Right renal pelvis (tissue), 4 donors: ENCODE measurements around the gene CAPN7. TPM values are rescaled to one million over a fixed set of nuclear protein-coding genes. Genes with fewer than 3 reads are reported as not detected.
A peak's percentile ranks its signal among the peaks of the same experiment; 100 is the strongest.

ENCODE experiments used
- DNase-seq, 4 donors: peaks; one replicate each; pipeline ENCODE4 v3.0.0-alpha.2; 2013; ENCODE audit warnings: low read depth in 4 of 4, low spot score in 3 of 4, missing footprints in 1 of 4
- polyA plus RNA-seq, 4 donors: library from polyadenylated mRNA; unstranded; fragments of 120-200 nt; gene quantifications; one replicate each; pipeline ENCODE4 v1.2.1, GENCODE V29; 2013; ENCODE audit not compliant: insufficient read length in 4 of 4

Gene CAPN7
- polyA plus RNA-seq, 4 donors: 42.1 to 54.8 (median 52.4) TPM

DNA sequence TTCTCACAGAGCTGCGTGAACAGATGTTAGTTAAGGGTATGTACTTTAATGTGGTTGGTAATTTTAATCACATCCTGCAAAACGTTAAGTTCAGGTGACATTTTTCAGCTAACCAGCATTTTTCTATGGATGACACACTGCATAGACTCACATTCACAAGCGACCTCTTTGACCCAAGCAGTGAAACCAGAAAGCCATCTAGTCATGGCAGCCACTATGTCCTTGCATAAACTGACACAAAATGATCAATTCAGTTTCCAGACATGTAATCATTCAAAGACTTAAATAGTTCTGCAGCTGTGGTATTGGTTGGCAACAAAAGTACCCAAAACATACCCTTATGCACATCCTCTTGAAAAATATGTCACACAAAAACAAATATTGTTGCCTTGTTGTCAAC lies 7.4 kb upstream of the CAPN7 start:
- DNase-seq: no peak

DNA sequence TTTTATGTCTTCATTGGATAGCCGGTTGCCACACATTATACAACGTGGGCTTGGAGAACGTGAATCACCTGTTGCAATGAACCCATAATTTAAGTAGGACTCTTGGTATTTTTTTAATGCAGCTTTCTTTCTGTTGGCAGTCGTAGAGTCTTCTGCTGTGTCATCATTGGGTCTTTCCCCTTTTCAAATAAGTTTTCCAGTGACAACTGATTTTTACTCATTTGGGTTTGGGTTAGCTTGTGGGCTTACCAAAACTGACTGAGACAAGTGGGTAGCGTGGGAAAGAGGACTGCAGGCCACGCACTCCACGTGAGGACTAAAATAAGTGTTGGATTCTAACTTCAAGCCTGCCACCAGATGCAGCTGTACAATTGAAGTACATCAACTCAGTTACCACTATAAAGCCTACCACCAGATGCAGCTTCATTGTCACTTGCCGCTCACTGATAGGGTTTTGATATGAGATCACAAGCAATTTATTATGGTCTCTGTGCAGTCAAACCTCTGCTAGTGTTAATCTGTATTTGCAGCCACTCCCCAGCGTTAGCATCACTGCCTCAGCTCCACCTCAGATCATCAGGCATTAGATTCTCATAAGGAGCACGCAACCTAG lies 6.4 kb upstream of the CAPN7 start:
- DNase-seq: no peak

DNA sequence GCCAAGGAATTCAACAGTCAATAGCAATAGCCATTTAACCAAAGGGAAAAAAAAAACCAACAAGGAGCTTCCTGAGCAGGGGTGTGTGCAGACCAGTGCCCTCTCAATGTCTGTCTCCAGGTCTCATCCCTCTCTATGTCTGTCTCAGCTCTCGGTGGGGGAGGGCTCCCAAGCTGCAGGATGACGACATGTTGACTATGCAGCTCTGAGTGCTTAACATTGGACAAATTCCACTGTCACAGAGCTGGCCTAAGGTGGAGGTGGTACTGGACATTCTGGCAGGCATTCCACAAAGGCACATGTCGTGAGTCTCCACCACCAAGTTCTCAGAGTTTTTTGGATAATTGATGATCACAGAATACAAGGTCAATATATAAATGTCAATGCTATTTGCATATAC lies 2.0 kb upstream of the CAPN7 start:
- no peak for DNase-seq

DNA sequence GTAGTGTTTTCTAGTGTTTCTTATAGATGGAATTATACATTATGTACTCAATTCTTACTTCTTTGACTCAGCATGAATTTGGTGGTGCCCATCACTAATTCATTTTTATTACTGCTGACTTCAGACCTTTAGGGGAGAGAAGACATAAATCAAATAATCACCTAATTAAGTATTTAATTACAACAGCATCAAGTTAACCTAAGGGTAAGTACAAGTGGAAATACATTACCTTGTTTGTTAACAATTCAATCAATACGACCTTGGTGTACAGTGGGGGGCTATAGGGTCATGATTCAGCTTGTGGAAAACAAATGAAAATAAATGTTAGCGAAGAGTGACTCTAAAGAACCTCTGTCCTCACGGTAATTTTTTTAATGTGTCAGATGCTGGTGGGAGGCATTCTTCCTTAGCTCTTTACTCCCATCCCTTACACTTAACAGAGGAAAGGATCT lies 538 bp upstream of the CAPN7 start:
- no peak for DNase-seq

DNA sequence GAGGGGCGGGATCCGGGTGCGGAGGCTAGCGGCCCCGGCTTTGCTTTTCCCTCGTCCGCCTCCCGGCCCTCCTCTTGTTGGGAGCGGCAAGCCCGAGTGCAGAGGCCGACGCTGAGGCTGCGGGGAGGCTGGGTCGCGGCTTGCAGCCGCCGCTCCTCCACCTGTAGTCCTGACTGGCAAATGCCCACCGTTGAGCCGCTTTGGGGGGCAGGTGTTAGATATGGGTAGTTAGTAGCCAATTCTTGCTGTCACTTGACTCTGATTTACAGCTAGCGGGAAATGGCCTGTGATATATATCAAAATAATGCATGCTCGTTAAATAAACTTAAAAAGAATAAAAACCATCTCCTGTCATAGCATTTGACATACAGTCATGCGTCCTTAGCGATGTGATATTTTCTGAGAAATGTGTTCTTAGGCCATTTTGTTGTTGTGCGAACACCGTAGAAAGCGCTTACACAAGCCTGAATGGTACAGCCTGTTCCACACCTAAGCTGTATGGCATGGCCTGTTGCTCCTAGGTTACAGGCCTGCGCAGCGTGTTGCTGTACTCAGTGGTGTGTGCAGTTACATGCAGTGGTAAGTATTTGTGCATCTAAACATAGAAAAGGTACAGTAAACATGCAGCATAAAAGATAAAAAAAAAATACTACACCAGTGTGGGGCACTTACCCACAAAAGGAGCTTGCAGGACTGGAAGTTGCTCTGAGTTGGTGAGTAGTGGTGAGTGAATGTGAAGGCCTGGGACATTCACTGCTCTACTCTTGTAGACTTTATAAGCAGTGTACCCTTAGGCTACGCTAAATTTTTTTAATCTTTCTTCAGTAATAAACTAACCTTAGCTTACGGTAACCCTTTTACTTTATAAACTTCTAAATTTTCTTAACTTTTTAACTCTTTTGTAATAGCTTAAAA lies 873 bp downstream of the CAPN7 start:
- peak in 2 of 4 donors; percentile 15 to 29 for DNase-seq

DNA sequence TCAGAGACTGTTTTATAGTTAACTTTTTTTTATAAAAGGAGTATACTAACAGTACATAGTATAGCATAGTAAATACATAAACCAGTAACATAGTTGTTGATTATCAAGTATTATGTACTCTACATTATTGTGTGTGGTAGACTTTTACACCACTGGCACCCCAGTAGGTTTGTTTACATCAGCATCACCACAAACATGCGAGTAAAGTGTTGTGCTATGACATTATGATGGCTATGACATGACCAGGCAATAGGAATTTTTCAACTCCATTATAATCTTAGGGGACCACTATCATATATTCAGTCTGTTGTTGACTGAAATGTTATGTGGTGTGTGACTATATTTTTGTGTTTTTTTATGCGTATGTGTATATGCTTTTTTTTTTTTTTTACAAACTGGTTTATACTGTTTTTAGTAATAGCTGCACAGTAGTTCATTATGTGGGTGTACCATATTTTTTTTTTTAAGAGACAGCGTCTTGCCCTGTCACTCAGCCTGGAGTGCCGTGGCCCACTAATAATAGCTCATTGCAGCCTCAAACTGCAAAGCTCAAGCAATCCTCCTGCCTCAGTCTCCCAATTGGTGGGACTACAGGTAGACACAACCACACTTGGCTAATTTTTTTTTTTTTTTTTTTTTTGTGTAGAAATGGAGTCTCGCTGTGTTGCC lies 1.9 kb downstream of the CAPN7 start:
- no peak for DNase-seq

DNA sequence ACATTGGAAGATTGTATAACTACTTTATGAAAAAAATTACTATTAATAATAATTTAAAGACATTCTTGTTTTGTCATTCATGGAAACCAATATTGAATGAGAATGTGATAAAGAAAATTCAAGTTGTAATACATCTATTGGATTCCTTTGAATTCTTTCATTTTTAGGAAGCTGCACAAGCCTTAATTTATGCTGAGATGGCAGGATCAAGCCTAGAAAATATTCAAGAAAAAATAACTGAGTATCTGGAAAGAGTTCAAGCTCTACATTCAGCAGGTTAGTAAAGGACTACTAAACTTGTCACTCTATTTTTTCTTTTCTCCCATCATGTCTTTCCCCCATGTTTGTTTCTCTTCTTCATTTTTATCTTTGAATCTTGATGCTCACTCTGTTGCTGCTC lies 5.9 kb downstream of the CAPN7 start:
- DNase-seq: no peak

DNA sequence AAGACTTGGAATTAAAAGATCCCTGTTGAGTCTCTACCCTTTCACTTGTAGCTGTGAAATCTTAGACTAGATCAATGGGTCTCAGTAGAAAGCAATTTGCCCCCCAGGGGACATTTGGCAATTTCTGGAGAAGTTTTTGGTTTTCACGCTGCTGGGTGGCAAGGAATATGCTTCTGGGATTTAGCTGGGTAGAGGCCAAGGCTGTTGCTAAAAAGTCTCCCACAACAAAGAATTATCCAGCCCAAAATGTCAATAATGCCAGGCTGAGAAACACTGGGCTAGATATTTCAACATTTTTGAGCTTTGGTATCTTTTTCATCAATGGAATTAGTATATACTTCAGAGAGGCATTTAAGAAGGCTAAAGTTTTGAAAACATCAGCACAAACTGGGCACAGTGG lies 8.7 kb downstream of the CAPN7 start:
- DNase-seq: no peak

DNA sequence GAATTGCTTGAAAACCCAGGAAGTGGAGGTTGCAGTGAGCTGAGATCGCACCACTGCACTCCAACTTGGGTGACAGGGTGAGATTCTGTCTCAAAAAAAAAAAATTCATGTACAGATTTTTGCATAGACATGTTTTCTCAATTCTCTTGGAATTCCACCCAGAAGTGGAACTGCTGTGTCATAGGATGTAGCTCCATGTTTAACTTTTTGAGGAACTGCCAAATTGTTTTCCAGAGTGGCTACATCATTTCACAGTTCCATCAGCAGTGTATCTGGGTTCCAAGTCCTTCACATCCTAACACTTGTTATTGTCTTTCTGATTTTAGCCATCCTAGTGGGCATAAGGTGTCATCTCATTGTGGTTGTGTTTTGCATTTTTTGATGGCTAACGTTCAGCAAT lies 9.9 kb downstream of the CAPN7 start:
- no peak for DNase-seq

DNA sequence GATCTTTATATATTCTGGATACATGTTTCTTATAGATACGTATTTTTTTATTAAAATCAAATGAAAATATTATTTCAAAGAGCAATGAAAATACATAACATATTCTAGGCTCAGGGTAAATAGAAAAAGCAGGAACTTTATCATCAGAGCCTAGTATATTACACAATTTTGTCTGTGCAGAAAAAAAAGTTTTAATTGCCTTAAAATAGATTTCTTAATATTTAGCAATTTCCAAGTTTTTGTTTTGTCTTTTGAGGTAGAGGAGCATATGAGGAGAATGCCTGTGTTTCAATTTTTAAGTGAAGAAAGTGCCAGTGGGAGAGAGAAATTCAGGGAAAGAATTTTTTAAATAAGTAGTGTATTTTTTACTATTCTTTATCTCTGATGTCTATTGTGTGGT lies 10.5 kb downstream of the CAPN7 start:
- no peak for DNase-seq

DNA sequence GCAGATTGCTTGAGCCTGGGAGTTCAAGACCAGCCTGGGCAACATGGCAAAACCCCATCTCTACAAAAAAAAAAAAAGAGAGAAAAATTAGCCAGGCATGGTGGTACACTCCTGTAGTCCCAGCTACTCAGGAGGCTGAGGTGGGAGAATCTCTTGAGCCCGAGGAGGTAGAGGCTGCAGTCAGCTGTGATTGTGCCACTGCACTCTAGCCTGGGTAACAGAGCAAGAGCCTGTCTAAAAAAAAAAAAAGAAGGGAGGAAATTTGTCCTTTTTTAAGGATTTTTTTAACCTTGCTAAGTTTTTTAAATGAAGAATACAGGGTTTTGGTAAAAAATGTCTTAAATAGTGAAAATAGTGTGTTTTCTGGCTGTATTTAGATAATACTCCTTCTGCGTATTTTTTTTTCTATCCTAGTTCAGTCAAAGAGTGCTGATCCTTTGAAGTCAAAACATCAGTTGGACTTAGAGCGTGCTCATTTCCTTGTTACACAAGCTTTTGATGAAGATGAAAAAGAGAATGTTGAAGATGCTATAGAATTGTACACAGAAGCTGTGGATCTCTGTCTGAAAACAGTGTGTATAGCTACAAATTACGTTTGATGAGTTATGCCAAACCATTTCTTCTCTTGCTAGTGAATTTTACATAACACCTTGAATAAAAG lies 11.1 kb downstream of the CAPN7 start:
- DNase-seq: no peak

DNA sequence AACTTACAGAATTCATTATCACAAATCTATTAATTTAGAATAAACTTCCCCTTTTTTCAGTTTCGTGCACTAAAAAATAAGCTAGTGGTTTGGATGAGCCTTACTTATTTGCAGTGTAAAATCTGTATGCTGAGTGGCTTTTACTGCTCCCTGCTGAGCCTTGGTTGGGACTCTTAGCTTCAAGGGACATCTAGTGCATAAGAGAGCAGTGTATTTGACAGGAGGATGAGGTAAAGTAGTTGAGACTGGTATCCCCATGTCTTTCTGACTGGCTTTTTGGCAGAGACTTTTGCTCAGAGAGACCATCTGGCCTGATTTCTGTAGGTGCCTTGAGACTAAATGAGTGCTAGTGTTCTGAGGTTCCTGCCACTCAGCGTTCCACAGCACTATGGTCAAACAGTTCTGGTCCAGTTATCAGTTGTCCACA lies 11.8 kb downstream of the CAPN7 start:
- no peak for DNase-seq

DNA sequence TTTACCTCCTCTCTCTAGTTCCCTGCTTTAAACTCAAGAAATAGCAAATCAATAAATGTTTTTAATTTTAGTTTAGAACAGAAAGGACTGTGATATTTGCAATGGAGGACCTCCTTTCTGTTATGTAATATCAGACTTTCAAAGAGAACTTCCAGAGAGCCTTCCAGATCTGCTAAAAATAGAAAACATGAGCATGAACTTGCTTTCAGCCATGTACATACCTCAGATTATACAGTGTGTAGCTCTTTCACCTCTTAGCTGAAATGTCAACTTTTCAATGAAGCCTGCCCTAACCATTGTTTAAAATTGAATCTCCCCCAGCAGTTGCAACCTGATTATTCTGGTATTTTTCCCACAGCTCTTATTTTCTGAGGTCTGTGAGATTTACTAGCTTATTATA lies 12.6 kb downstream of the CAPN7 start:
- DNase-seq: no peak

DNA sequence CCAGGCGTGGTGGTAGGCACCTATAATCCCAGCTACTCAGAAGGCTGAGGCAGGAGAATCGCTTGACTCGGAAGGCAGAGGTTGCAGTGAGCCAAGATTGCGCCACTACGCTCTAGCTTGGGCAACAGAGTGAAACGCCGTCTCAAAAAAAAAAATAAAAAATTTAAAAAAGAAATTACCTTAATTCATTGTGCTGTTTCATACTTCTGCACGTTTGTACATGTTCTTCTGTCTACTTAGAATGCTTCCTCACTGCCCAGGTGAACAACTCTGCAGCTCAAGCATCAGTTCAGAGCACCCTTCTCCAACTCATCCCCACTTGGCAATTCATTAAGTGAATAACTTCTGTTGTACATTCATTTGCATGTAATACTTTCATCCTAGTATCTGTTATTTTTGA lies 14.0 kb downstream of the CAPN7 start:
- DNase-seq: no peak

DNA sequence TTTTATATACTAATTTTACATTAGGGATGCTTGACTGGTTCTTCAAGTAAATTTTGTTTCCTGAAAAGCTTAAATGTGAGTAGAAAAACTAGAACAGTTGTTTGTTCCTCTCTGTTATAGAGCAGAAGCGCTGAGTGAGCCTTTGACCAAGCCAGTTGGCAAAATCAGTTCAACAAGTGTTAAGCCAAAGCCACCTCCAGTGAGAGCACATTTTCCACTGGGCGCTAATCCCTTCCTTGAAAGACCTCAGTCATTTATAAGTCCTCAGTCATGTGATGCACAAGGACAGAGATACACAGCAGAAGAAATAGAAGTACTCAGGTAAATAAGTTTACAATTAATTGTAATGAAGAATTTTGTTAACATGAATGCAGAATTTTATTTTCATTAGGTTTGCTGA lies 14.6 kb downstream of the CAPN7 start:
- no peak for DNase-seq

DNA sequence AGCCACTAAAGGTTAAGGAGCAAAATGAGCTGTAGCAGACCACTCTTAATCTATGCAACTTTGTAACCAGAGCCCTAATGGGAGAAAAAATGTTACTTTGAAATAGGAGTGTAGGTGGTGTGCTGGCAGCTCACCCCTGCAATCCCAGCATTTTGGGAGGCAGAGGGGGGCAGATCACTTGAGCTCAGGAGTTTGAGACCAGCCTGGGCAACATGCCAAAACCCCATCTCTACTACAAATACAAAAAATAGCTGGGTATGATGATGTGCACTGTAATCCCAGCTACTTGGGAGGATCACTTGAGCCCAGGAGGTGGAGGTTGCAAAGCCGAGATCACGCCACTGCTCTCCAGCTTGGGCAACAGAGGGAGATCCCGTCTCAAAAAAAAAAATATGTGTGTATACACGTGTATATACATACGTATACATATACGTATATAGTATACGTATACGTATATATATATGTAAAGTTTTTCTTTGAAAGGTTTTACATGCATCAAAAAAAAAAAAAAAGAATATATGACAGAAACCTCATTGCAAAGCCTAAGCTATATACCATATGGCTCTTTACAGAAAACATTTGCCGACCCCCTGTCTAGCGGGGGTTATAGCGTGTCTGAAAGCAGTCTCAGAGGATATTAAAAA lies 15.7 kb downstream of the CAPN7 start:
- DNase-seq: no peak

DNA sequence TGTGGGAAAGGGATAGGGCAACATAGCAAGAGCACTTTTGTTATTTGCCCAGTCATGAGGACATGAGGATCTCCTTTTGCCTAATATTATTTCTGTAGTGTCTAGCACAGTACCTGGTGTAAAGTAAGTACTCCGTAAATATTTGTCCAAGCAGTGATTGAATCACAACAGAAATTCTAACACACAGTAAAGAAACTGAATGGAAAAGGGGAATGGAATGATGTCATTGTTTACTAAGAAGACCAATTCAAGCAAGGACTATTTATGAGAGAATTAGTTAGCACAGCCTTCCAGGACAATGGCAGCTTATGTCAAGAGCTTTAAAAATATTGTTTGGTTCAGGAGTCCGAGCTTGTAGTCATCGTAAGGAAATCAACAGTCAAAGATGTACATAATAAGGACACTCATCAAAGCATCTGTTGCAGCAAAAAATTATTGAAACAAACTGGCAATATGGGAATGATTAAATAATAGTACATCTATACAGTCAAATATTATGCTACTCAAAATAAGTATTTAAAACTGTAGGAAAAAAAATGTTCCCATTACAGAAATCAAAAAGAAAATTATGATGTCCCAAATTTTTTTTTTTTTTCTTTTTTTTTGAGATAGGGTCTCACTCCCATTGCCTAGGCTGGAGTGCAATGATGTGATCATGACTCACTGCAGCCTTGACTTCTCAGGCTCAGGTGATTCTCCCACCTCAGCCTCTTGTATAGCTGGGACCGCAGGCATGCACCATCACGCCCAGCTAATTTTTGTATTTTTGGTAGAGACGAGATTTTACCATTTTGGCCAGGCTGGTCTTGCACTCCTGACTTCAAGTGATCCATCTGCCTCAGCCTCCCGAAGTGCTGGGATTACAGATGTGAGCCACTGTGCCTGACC lies 17.9 kb downstream of the CAPN7 start:
- DNase-seq: no peak

DNA sequence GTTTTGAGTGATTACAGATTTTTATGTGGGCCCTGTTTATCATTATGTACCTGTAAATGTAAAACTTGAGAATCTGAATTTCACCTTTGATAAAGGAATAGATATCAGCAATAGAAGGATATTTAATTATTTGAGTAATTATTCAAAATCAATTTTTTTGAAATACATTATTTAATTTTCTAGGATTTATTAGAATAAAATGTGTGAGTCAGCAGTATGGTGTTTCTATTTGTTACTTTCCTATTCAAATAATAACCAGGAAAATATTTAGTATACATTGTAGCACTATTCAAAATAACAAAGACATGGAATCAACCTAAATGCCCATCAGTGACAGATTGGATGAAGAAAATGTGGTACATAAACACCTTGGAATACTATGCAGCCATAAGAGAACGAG lies 22.1 kb downstream of the CAPN7 start:
- no peak for DNase-seq

DNA sequence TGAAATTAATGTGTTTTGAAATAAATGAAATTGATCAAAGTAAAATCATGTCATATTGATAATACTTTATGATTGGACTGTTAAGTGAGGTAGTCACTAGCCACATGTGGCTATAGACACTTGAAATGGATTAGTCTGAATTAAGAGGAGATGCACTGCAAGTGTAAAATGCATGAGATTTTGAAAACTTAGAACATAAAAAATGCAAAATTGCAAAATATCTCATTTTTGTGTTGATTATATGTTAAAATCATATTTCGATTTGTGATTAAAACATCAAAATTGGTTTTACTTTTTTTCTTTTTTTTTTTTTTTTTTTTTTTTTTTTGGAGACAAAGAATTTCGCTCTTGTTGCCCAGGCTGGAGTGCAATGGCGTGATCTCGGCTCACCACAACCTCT lies 23.2 kb downstream of the CAPN7 start:
- DNase-seq: no peak

DNA sequence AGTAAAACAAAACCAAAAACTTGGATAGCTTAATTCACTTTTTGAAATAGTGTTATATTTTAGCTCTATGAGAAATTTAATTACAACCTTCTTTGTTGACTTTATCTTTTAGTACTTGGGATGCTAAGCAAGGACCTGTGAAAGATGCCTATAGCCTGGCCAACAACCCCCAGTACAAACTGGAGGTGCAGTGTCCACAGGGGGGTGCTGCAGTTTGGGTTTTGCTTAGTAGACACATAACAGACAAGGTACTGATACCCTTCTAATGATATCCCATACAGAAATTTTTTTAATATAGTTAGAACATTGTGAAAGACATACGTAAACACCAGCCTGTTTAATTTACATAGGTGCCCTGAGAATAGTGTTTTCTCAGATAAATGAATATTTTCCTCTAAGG lies 35.3 kb downstream of the CAPN7 start:
- no peak for DNase-seq
